ENCODE measurements around the gene RAB28. TPM values are rescaled to one million over a fixed set of nuclear protein-coding genes. Genes with fewer than 3 reads are reported as not detected.

The RAB28 gene
- total RNA-seq, 1 donor from 2014 or later, result 30.7 TPM

DNA sequence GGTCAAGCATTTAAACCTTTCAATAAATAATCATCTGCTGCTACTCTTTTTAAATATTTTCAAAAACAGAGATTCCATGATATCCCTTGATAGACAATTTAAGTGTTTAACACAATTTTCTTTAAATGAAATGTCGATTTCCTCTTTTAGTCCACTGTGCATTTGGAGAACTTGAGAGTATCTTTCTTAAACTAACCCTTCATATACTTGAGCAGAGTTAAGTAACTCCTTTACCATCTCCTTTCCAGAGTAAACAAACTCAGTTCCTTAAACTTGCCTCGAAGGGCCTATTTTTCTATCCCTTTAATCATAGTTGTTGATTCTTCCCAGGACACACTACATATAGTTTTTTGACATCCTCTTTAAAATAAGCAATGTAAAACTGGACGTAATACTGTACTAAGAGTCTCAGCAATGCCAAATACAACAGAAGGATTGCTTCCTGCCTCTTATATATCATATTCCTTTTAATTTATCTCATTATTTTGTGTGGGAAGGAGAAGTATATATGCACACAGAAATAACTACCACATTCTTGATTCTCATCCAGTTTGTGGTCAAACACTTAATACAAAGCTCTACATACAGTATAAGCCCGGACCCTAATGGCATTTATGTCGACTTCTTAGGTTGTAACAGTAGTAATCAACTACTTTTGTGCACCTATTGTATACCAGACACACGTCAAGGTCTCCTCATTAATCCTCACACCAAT, 22.8 kb downstream of the RAB28 start:
- TF ChIP-seq, protein P1, sequence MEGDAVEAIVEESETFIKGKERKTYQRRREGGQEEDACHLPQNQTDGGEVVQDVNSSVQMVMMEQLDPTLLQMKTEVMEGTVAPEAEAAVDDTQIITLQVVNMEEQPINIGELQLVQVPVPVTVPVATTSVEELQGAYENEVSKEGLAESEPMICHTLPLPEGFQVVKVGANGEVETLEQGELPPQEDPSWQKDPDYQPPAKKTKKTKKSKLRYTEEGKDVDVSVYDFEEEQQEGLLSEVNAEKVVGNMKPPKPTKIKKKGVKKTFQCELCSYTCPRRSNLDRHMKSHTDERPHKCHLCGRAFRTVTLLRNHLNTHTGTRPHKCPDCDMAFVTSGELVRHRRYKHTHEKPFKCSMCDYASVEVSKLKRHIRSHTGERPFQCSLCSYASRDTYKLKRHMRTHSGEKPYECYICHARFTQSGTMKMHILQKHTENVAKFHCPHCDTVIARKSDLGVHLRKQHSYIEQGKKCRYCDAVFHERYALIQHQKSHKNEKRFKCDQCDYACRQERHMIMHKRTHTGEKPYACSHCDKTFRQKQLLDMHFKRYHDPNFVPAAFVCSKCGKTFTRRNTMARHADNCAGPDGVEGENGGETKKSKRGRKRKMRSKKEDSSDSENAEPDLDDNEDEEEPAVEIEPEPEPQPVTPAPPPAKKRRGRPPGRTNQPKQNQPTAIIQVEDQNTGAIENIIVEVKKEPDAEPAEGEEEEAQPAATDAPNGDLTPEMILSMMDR (conservative IDR thresholded peaks at IDR 0.05), result no peak
- peaks cover 8% of the 10 kb centered on the region for H3K9me3 Mint-ChIP-seq
- H3K27me3 Mint-ChIP-seq (ENCODE audit: low read depth), result no peaks in the 10 kb centered on the region
- H3K4me3 Mint-ChIP-seq, result no peak overlapping the region
- H3K27ac Mint-ChIP-seq (ENCODE audit: unreplicated experiment), result no peak overlapping the region
- no peaks in the 10 kb centered on the region for H3K4me1 Mint-ChIP-seq
- peaks cover 32% of the 10 kb centered on the region for H3K36me3 Mint-ChIP-seq (ENCODE audit: low read depth)
- DNase-seq (ENCODE audit: low read depth, low spot score), result no peak

DNA sequence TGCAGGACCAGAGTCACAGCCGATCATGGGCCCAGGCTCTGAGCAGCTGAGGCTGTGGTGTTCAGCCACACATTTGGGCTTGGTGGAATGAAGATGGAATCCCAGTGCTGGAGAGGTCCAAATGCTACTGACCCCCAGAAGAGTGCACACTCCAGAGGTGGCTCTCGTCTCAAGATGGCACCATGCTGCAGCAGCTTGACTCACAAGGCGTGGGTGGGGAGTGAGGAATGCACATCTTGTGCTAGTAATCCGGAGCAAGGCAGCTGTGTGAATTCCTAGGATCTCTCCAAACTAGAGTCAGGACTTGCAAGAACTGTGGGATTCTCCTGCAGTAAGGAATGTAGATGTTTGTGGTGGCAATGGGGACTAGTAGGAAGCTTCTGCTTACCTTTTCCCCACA, 28.7 kb downstream of the RAB28 start:
- Mint-ChIP-seq H3K9me3 (peaks cover 8% of the 10 kb centered on the region), H3K4me3 (no peak overlapping the region), H3K36me3 (ENCODE audit: low read depth) (peaks cover 31% of the 10 kb centered on the region), H3K27ac (ENCODE audit: unreplicated experiment) (no peak overlapping the region), H3K27me3 (ENCODE audit: low read depth) (no peaks in the 10 kb centered on the region), H3K4me1 (no peaks in the 10 kb centered on the region)
- DNase-seq (ENCODE audit: low read depth, low spot score), result no peak
- TF ChIP-seq, protein P1 (conservative IDR thresholded peaks at IDR 0.05), result no peak

DNA sequence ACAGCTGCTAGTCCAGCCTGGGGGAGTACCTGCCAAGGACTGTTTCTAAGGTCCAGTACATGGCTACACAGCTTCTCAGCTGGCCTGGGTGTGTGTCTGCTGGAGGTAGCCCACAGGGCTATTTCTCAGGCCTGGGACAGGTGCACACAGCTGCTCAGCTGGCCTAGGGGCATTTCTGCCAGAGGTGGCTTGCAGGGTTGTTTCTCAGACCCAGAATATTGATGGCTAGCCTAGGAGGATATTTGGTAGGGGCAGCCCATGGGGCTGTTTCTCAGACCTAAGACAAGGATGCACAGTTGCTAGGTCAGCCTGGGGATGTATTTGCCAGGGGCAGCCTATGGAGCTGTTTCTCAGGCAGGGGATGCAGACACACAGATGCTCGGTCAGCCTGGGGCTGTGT, 29.4 kb downstream of the RAB28 start:
- no peaks in the 10 kb centered on the region for H3K27me3 Mint-ChIP-seq (ENCODE audit: low read depth)
- no peaks in the 10 kb centered on the region for H3K4me1 Mint-ChIP-seq
- H3K27ac Mint-ChIP-seq (ENCODE audit: unreplicated experiment), result no peak overlapping the region
- H3K4me3 Mint-ChIP-seq, result no peak overlapping the region
- DNase-seq (ENCODE audit: low read depth, low spot score), result no peak
- peaks cover 31% of the 10 kb centered on the region for H3K36me3 Mint-ChIP-seq (ENCODE audit: low read depth)
- TF ChIP-seq, protein P1 (conservative IDR thresholded peaks at IDR 0.05), result no peak
- peaks cover 8% of the 10 kb centered on the region for H3K9me3 Mint-ChIP-seq

DNA sequence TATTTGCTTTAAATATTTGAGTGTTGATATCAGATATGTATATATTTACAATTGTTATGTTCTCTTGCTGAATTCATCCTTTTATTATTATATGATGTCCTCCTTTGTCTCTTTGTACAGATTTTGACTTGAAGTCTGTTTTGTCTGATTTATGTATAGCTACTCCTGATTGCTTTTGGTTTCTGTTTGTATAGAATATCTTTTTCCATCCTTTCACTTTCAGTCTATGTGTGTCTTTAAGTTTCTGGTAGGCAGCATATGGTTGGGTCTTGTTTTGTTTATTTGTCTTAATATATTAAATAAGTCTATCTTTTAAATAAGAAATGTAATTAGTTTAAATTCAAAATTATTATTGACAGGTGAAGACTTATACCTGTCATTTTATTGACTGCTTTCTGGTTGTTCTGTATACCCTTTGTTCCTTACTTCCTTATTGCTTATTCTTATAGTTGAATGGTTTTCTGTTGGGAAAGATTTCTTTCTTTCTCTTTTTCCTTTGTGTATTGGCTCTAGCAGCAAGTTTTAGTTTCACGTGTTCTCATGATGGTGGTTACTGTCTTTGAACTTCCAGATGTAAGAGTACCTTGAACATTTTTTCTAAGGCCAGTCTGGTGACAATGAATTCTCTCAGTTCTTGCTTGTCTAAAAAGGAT, 31.1 kb downstream of the RAB28 start:
- TF ChIP-seq, protein P1 (conservative IDR thresholded peaks at IDR 0.05), result no peak
- no peak for DNase-seq (ENCODE audit: low read depth, low spot score)
- Mint-ChIP-seq H3K4me1 (no peaks in the 10 kb centered on the region), H3K4me3 (no peak overlapping the region), H3K36me3 (ENCODE audit: low read depth) (peaks cover 27% of the 10 kb centered on the region), H3K9me3 (peaks cover 8% of the 10 kb centered on the region), H3K27me3 (ENCODE audit: low read depth) (no peaks in the 10 kb centered on the region), H3K27ac (ENCODE audit: unreplicated experiment) (no peak overlapping the region)

DNA sequence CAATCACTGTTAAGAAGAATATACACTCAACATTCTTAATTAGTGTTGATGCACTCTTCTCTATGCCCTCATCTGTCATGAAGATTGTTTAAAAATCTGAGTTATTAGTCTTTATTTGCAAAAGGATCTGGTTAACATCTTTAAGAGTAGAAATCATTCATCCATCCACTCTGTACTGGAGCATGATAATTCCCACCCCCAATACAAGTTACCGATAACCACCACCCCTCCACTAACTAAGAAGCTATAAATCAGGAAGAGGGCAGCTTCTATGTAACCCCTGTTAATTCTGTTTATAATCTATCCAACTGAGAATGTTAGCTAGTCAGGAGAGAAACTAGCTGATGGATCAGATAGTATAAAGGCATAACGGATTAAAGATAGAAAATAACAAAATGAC, 34.5 kb downstream of the RAB28 start:
- H3K4me3 Mint-ChIP-seq, result no peak overlapping the region
- peaks cover 17% of the 10 kb centered on the region for H3K9me3 Mint-ChIP-seq
- no peak for DNase-seq (ENCODE audit: low read depth, low spot score)
- H3K27me3 Mint-ChIP-seq (ENCODE audit: low read depth), result no peaks in the 10 kb centered on the region
- H3K36me3 Mint-ChIP-seq (ENCODE audit: low read depth), result peaks cover 32% of the 10 kb centered on the region
- peaks cover 5% of the 10 kb centered on the region for H3K4me1 Mint-ChIP-seq
- H3K27ac Mint-ChIP-seq (ENCODE audit: unreplicated experiment), result no peak overlapping the region
- TF ChIP-seq, protein P1 (conservative IDR thresholded peaks at IDR 0.05), result no peak
